ENCODE results near the gene LGALS4.
"Not testable (repeated sequence)": the region's sequence is repeated elsewhere in the genome, so short reads cannot be mapped to it uniquely, and the experiment has no call there.

GRCh38 chr19:38854961-38855360 lies 42.2 kb upstream of the LGALS4 start:
- not testable (repeated sequence) for TF ChIP-seq CTCF (IDR thresholded peaks at IDR 0.05; ENCODE audit: borderline replicate concordance, extremely low read depth, low read length, poor library complexity, severe bottlenecking); EZH2 (IDR thresholded peaks at IDR 0.05; ENCODE audit: borderline replicate concordance, low read depth, low read length, severe bottlenecking)

All from DND-41 (cell line).